BLaER1 treated with 17β-estradiol and CSF1 and Interleukin-3, amounts not matched to agents 10 nM and 100 nM (cell line): ENCODE measurements around the gene TEC.

ENCODE experiments used
- H3K27ac ChIP-seq, 11 experiments: shearing (Covaris generic); formaldehyde crosslinking; 2 replicates each; pipeline ENCODE4 v1.8.1; 2022
- H3K27me3 ChIP-seq, 11 experiments: shearing (Covaris generic); formaldehyde crosslinking; 2 replicates each; pipeline ENCODE4 v1.8.1; 2022
- H3K36me3 ChIP-seq, 11 experiments: shearing (Covaris generic); formaldehyde crosslinking; 2 replicates each; pipeline ENCODE4 v1.8.1; 2022
- H3K4me1 ChIP-seq, 10 experiments: shearing (Covaris generic); formaldehyde crosslinking; 2 replicates each; pipeline ENCODE4 v1.8.1; 2022
- H3K4me2 ChIP-seq, 11 experiments: shearing (Covaris generic); formaldehyde crosslinking; 2 replicates each; pipeline ENCODE4 v1.8.1; 2022
- H3K4me3 ChIP-seq, 10 experiments: shearing (Covaris generic); formaldehyde crosslinking; 2 replicates each; pipeline ENCODE4 v1.8.1; 2022
- H3K9ac ChIP-seq, 11 experiments: shearing (Covaris generic); formaldehyde crosslinking; 2 replicates each; pipeline ENCODE4 v1.8.1; 2022
- H3K9me3 ChIP-seq, 11 experiments: shearing (Covaris generic); formaldehyde crosslinking; replicated peaks in 1 of 11; 2 replicates each; pipeline ENCODE4 v1.8.1; 2022
- H4K20me1 ChIP-seq, 11 experiments: shearing (Covaris generic); formaldehyde crosslinking; 2 replicates each; pipeline ENCODE4 v1.8.1; 2022
- Cebpa-rat ChIP-seq, 11 experiments: shearing (Covaris generic); IDR thresholded peaks; 2 replicates each; pipeline ENCODE4 v1.8.1; 2022

Gene TEC

DNA sequence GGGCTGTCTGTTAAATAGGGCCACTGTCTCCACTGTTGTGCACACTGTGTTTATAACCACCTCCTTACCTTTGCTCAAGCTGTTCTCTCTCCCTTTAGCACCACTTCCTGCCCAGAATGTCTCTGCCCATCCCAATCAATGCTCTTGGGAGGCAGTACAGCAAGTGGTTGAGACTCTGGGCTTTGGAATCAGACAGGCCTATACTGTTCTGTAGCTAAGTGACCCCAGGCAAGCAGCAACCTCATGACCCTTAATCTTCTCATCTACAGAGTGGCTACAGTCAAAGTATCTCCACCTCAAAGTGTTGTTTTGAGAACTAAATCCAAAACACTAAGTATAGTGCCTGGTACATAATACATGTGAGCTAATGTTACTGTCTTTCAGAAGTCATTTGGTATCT is 131.8 kb downstream of the TEC start:
- H3K4me3 ChIP-seq = no peak overlapping the region
- H3K9me3 ChIP-seq = no peaks in the 10 kb centered on the region
- no peaks in the 10 kb centered on the region for H3K27me3 ChIP-seq
- no peak overlapping the region for H3K9ac ChIP-seq
- no peak overlapping the region for H3K4me2 ChIP-seq
- peaks cover 50 to 97% (median 87%) of the 10 kb centered on the region in 11 experiments for H3K36me3 ChIP-seq
- TF ChIP-seq Cebpa-rat (IDR thresholded peaks at IDR 0.05) = no peak
- peaks cover 0 to 19% (median 4%) of the 10 kb centered on the region in 10 experiments; a peak in 9 of 20 replicates for H3K4me1 ChIP-seq
- peak overlapping the region in 2 of 11 experiments; percentile 8 to 20; a peak in 2 of 22 replicates for H3K27ac ChIP-seq
- H4K20me1 ChIP-seq = 0 out of 22 replicates have a peak, but pooled peaks cover 0 to 3% (median 0%) of the 10 kb centered on the region in 11 experiments

DNA sequence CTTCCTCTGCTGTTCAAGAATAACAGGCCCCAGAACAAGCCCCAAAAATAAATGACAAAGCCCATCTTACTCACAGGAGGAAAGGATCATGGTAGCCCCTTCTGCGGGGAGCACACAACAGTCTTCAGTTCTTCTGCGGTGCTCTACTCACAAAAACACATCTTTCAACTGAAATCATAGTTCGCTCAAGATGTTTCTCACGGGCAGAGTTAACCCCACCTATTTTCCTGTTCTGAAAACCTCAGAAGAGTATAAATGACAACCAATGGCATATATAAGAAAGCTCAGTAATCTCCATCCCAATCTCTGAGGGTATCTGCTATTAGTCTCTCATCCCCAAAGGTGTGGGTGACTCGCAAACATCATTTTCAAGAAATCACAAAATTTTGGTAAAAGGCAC is 135.6 kb downstream of the TEC start, which contains the start of gene TXK:
Gene TXK, minus strand, starts transcription at position 170 of the 400 bp plus-strand sequence. Its CDS starts 80 bp downstream, at position 90.
- Histone ChIP-seq H3K4me2 (no peak within 1 kb of the TSS), H3K27me3 (no peaks in the 10 kb centered on the region), H4K20me1 (no peaks in the 10 kb centered on the region), H3K9me3 (no peaks in the 10 kb centered on the region), H3K4me1 (peaks cover 12 to 20% (median 15%) of the 10 kb centered on the region in 10 experiments), H3K9ac (0 out of 22 replicates have a peak within 1 kb of the TSS, but pooled peaks of 1 of the 11 experiments have one; percentile 13), H3K36me3 (peaks cover 45 to 92% (median 62%) of the 10 kb centered on the region in 11 experiments), H3K27ac (no peak within 1 kb of the TSS), H3K4me3 (no peak within 1 kb of the TSS)
- TF ChIP-seq Cebpa-rat (IDR thresholded peaks at IDR 0.05) = no peak

DNA sequence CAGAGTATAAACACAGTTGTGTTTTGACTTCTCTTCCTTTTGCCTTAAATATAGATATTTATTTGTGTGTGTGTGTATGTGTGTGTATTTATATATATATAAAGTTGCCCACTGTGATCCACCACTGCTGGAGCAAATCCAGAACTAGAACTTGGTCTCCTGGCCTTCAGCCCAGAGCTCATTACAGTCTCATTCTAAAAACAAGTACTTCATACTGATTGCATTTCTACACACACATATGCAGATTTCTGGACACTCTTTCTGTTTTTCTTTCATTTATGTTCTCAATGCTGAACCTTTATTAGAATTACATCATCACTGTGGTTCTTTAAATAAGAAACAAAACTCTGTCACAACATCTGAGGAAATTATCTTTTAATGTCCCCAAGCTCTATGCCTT is 136.0 kb downstream of the TEC start:
- Histone ChIP-seq H3K27ac (no peak overlapping the region), H3K27me3 (no peaks in the 10 kb centered on the region), H4K20me1 (no peaks in the 10 kb centered on the region), H3K36me3 (peaks cover 41 to 88% (median 58%) of the 10 kb centered on the region in 11 experiments), H3K9me3 (no peaks in the 10 kb centered on the region), H3K4me2 (no peak overlapping the region), H3K4me1 (peaks cover 16 to 25% (median 18%) of the 10 kb centered on the region in 10 experiments), H3K4me3 (no peak overlapping the region), H3K9ac (no peak overlapping the region)
- TF ChIP-seq Cebpa-rat (IDR thresholded peaks at IDR 0.05) = no peak

DNA sequence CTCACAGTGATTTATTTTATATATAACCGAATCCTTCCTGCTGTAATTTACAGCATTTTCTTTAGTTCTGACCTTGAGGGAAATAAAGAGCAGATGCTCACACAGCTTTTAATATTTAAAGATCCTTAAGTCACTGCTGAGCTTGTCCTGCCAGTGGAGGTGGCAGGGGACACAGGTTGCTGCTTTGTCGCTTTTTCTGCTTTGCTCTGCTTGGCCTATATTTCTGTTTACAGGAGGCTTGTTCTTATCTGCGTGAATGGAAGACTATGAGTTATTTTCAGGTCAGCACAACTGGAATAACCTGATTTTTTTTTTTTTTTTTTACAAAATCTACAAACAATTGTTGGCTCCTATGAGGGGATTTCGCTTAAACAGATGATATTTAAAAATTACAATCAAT is 137.9 kb downstream of the TEC start:
- Histone ChIP-seq H4K20me1 (no peaks in the 10 kb centered on the region; a peak in 1 of 22 replicates), H3K36me3 (peaks cover 22 to 68% (median 39%) of the 10 kb centered on the region in 11 experiments), H3K9me3 (no peaks in the 10 kb centered on the region), H3K27ac (no peak overlapping the region), H3K27me3 (no peaks in the 10 kb centered on the region), H3K4me1 (peaks cover 34 to 42% (median 35%) of the 10 kb centered on the region in 10 experiments), H3K9ac (no peak overlapping the region), H3K4me3 (no peak overlapping the region), H3K4me2 (no peak overlapping the region)
- no peak for TF ChIP-seq Cebpa-rat (IDR thresholded peaks at IDR 0.05)

DNA sequence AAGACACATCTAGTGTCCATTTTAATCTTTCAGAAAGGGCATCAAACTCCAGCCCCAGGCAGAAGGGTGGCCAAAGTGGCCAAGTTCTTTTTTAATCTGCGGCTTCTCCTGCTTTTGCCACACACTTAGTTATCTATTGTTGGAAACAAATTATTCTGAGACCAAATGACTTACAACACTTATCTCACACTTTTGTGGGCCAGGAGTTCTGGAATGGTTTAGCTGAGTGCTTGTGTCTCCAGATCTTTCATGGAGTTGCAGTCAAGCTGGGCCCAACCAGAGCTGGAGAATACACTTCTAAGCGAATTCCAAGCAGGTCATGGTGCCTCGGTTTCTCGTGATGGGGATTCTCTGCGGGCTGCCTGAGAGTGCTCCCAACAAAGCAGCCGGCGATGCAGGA is 139.5 kb downstream of the TEC start:
- H3K4me2 ChIP-seq = peak overlapping the region in 9 of 11 experiments; percentile 24 to 84 (median 69); a peak in 11 of 22 replicates

DNA sequence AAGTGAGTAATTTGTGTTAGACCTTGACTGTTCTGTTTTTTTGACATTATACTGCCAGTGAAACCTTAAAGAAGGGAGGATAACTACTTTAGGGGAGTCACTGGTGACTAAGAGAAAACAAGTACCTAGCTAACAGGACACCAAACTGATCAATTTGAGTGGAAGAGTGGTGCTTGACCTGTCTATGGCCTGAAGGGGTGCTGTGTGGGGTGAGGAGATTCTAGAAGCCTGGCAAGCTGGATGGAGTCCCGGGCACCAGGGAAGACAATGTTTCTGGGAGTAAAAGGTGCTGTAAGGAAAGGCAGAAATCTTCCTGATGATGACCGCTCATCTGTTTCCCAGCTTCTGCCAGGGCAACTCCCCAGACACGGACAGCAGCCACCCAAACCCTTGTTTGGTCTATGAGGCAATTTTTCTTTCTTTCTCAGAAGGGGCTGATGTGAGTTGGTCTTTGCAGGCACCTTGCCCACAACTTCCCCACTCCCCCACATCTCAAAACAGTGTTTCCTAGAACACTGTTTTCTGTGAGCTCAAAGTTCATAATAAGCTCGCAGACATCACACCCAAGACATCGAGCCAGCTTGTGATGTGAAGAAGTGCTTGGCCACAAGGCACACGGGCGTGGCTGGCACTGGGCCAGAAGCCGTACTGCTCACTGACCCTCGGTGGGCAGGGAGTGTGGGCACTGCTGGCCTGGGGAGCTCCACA is 140.2 kb downstream of the TEC start:
- Histone ChIP-seq H3K9me3 (no peaks in the 10 kb centered on the region), H3K9ac (no peak overlapping the region), H4K20me1 (no peaks in the 10 kb centered on the region; a peak in 1 of 22 replicates), H3K27me3 (no peaks in the 10 kb centered on the region), H3K36me3 (peaks cover 2 to 46% (median 17%) of the 10 kb centered on the region in 11 experiments; a peak in 18 of 22 replicates), H3K4me3 (no peak overlapping the region), H3K4me1 (peaks cover 34 to 42% (median 35%) of the 10 kb centered on the region in 10 experiments), H3K4me2 (peak overlapping the region; percentile 24 to 86 (median 70); a peak in 21 of 22 replicates), H3K27ac (peak overlapping the region in 8 of 11 experiments; percentile 7 to 76 (median 56); a peak in 14 of 22 replicates)
- TF ChIP-seq Cebpa-rat (IDR thresholded peaks at IDR 0.05) = no peak

More for the DNA sequence above, 139.5 kb downstream of the TEC start:
- Histone ChIP-seq H3K4me3 (no peak overlapping the region), H3K4me1 (peaks cover 34 to 42% (median 35%) of the 10 kb centered on the region in 10 experiments), H4K20me1 (no peaks in the 10 kb centered on the region; a peak in 1 of 22 replicates), H3K36me3 (peaks cover 6 to 52% (median 23%) of the 10 kb centered on the region in 11 experiments; a peak in 21 of 22 replicates), H3K27ac (peak overlapping the region in 7 of 11 experiments; percentile 7 to 76 (median 67); a peak in 6 of 22 replicates), H3K9ac (no peak overlapping the region), H3K9me3 (no peaks in the 10 kb centered on the region), H3K27me3 (no peaks in the 10 kb centered on the region)
- no peak for TF ChIP-seq Cebpa-rat (IDR thresholded peaks at IDR 0.05)

DNA sequence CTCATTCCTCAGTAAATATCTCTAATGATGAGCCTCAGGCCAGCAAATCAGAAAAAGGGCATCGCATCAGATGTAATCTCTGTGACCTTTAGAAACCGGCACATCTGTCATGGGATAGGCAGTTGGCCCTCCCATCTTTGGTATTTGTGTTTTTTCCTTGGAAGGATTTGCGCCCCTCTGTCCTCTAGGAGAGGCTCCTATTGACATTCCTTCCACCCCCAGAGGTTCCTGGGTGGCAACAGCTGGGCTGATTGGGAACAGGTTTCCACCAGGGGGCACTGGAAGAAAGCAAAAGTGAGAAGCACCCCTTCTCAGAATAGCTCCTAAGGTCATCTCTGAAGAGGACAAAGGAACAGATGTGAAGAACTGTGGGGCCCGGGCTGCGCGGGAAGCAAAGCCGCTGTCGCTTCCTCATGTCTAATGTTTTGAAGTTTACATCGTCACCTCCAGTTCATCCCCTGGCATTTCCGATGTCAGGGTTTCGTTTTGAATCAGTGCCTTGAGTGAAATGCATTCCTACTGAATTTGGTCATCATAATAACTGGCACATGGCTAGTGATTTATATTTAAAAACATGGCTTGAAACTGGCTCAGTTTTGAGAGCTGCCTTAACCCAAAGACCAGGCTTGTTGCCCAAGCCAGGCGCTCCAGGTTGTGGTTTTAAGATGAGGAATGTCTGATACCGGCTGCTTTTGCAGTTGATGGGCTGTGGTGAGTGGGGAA is 141.8 kb downstream of the TEC start:
- Histone ChIP-seq H4K20me1 (no peaks in the 10 kb centered on the region; a peak in 1 of 22 replicates), H3K9me3 (no peaks in the 10 kb centered on the region), H3K36me3 (peaks cover 0 to 30% (median 1%) of the 10 kb centered on the region in 11 experiments; a peak in 10 of 22 replicates), H3K27ac (peak overlapping the region in 10 of 11 experiments; percentile 29 to 81 (median 70); a peak in 18 of 22 replicates), H3K9ac (peak overlapping the region in 10 of 11 experiments; percentile 17 to 65 (median 58); a peak in 16 of 22 replicates), H3K27me3 (no peaks in the 10 kb centered on the region), H3K4me3 (peak overlapping the region in 4 of 10 experiments; percentile 19 to 37 (median 30); a peak in 4 of 20 replicates), H3K4me1 (peaks cover 34 to 38% (median 35%) of the 10 kb centered on the region in 10 experiments), H3K4me2 (peak overlapping the region; percentile 50 to 86 (median 70))
- peak in 1 of 11 experiments; percentile 17; a peak in 1 of 22 replicates for TF ChIP-seq Cebpa-rat (IDR thresholded peaks at IDR 0.05)

DNA sequence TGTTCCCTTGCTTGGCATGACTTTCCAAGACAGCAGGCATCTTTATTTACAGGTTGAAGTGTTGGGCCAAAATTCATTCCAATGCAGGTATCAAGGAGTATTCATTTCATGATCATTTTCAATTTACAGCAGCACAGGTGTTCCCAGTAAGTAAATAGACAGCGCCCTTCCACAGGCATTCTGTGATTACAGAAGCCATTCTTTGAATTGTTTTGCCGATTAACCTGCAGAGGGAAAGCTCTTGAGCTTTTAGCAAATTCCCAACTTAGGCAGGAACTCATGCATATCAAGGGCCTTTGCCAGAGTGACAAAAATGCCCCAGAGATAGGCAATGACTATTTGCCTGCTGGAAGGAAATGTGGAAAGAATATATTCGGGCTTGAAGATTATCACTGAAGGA is 142.4 kb downstream of the TEC start:
- Histone ChIP-seq H3K36me3 (peaks cover 0 to 24% (median 0%) of the 10 kb centered on the region in 11 experiments; a peak in 9 of 22 replicates), H3K9me3 (no peaks in the 10 kb centered on the region), H3K4me2 (peak overlapping the region; percentile 50 to 86 (median 70)), H3K4me1 (peaks cover 34 to 38% (median 35%) of the 10 kb centered on the region in 10 experiments), H4K20me1 (no peaks in the 10 kb centered on the region; a peak in 1 of 22 replicates), H3K4me3 (no peak overlapping the region), H3K27me3 (no peaks in the 10 kb centered on the region), H3K9ac (peak overlapping the region in 9 of 11 experiments; percentile 21 to 65 (median 60); a peak in 12 of 22 replicates), H3K27ac (peak overlapping the region in 8 of 11 experiments; percentile 64 to 81 (median 70); a peak in 12 of 22 replicates)
- TF ChIP-seq Cebpa-rat (IDR thresholded peaks at IDR 0.05) = no peak
